ENCODE data around the gene CNOT3.
A peak's percentile ranks its signal among the peaks of the same experiment; 100 is the strongest.

CNOT3 gene

DNA sequence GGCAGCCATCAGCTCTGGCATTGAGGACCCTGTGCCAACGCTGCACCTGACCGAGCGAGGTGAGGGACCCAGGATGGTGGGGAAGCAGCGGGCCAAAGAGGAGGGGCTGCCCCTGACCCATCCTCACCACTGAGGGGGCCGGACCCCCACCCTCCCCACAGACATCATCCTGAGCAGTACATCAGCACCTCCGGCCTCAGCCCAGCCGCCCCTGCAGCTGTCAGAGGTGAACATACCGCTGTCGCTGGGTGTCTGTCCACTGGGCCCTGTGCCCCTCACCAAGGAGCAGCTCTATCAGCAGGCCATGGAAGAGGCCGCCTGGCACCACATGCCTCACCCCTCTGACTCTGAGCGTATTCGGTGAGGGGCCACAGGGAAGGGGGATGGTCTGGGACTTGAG is 14.7 kb downstream of the CNOT3 start (continued):
- TF ChIP-seq, protein P1, sequence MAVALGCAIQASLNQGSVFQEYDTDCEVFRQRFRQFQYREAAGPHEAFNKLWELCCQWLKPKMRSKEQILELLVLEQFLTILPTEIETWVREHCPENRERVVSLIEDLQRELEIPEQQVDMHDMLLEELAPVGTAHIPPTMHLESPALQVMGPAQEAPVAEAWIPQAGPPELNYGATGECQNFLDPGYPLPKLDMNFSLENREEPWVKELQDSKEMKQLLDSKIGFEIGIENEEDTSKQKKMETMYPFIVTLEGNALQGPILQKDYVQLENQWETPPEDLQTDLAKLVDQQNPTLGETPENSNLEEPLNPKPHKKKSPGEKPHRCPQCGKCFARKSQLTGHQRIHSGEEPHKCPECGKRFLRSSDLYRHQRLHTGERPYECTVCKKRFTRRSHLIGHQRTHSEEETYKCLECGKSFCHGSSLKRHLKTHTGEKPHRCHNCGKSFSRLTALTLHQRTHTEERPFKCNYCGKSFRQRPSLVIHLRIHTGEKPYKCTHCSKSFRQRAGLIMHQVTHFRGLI (tag by site-specific recombination; IDR thresholded peaks at IDR 0.05), result no peak
- TF ChIP-seq ZBTB21 (tag by site-specific recombination; IDR thresholded peaks at IDR 0.05) (no peak), ZNF121 (tag by site-specific recombination; IDR thresholded peaks at IDR 0.05) (no peak), ZNF214 (tag by site-specific recombination; IDR thresholded peaks at IDR 0.05; ENCODE audit: borderline replicate concordance) (no peak), GLI2 (tag by site-specific recombination; IDR thresholded peaks at IDR 0.05; ENCODE audit: borderline replicate concordance, low read depth) (no peak)

DNA sequence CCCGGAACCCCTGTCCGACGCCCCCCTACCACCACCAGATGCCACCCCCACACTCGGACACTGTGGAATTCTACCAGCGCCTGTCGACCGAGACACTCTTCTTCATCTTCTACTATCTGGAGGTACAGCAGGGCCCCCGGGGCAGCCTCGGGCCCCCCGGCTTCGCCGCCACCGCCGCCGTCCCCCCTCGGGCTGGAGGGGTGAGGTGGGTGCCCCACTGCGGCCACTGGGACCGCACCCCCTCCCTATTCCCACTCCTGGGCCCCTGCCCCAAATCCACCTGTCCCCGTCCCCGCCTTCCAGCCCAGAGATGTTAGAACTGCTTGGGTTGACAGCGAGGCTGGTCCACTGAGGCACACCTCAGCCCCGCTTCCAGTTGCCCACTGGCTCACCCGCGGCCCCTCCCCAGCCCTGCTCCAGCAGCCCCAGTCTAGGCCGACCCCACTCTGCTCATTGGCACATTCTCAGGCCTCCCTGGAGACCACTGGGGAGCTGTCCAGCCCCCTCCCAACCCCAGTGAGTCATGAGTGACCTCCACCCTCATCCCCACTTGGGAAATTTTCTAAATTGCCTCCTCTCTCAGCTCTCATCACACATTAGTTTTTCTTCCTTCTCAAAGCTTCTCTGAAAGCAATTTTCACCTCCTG is 15.4 kb downstream of the CNOT3 start:
- Histone ChIP-seq H3K9me3 (ENCODE audit: control insufficient read depth, insufficient read depth, low read depth, low read length) (no peaks in the 10 kb centered on the region), H3K36me3 (ENCODE audit: control insufficient read depth in 2 of 2, insufficient read depth in 1 of 2, low read length in 2 of 2) (peaks cover 52 to 95% of the 10 kb centered on the region in 2 experiments), H3K4me1 (ENCODE audit: control insufficient read depth, insufficient read depth, low read length) (no peaks in the 10 kb centered on the region), H3K27ac (ENCODE audit: extremely low read depth, low read depth, low read length) (no peak overlapping the region), H3K4me3 (ENCODE audit: low read depth, low read length) (no peak overlapping the region)
- TF ChIP-seq, protein P2, sequence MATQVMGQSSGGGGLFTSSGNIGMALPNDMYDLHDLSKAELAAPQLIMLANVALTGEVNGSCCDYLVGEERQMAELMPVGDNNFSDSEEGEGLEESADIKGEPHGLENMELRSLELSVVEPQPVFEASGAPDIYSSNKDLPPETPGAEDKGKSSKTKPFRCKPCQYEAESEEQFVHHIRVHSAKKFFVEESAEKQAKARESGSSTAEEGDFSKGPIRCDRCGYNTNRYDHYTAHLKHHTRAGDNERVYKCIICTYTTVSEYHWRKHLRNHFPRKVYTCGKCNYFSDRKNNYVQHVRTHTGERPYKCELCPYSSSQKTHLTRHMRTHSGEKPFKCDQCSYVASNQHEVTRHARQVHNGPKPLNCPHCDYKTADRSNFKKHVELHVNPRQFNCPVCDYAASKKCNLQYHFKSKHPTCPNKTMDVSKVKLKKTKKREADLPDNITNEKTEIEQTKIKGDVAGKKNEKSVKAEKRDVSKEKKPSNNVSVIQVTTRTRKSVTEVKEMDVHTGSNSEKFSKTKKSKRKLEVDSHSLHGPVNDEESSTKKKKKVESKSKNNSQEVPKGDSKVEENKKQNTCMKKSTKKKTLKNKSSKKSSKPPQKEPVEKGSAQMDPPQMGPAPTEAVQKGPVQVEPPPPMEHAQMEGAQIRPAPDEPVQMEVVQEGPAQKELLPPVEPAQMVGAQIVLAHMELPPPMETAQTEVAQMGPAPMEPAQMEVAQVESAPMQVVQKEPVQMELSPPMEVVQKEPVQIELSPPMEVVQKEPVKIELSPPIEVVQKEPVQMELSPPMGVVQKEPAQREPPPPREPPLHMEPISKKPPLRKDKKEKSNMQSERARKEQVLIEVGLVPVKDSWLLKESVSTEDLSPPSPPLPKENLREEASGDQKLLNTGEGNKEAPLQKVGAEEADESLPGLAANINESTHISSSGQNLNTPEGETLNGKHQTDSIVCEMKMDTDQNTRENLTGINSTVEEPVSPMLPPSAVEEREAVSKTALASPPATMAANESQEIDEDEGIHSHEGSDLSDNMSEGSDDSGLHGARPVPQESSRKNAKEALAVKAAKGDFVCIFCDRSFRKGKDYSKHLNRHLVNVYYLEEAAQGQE (tag by site-specific recombination; IDR thresholded peaks at IDR 0.05), result peak; percentile 70
- TF ChIP-seq, protein P3, sequence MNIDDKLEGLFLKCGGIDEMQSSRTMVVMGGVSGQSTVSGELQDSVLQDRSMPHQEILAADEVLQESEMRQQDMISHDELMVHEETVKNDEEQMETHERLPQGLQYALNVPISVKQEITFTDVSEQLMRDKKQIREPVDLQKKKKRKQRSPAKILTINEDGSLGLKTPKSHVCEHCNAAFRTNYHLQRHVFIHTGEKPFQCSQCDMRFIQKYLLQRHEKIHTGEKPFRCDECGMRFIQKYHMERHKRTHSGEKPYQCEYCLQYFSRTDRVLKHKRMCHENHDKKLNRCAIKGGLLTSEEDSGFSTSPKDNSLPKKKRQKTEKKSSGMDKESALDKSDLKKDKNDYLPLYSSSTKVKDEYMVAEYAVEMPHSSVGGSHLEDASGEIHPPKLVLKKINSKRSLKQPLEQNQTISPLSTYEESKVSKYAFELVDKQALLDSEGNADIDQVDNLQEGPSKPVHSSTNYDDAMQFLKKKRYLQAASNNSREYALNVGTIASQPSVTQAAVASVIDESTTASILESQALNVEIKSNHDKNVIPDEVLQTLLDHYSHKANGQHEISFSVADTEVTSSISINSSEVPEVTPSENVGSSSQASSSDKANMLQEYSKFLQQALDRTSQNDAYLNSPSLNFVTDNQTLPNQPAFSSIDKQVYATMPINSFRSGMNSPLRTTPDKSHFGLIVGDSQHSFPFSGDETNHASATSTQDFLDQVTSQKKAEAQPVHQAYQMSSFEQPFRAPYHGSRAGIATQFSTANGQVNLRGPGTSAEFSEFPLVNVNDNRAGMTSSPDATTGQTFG (tag by site-specific recombination; IDR thresholded peaks at IDR 0.05; ENCODE audit: borderline replicate concordance), result no peak
- 0 out of 2 replicates have a peak, but pooled peaks have one; percentile 11 for TF ChIP-seq GLIS1 (tag by site-specific recombination; IDR thresholded peaks at IDR 0.05)
- ChIA-PET POLR2A (interaction anchor here (8.0 kb wide), 1 partner anchor 15 kb away, joined by 87 read pairs; the partner anchor contains the start of gene CNOT3), CTCF (no interaction called here)

DNA sequence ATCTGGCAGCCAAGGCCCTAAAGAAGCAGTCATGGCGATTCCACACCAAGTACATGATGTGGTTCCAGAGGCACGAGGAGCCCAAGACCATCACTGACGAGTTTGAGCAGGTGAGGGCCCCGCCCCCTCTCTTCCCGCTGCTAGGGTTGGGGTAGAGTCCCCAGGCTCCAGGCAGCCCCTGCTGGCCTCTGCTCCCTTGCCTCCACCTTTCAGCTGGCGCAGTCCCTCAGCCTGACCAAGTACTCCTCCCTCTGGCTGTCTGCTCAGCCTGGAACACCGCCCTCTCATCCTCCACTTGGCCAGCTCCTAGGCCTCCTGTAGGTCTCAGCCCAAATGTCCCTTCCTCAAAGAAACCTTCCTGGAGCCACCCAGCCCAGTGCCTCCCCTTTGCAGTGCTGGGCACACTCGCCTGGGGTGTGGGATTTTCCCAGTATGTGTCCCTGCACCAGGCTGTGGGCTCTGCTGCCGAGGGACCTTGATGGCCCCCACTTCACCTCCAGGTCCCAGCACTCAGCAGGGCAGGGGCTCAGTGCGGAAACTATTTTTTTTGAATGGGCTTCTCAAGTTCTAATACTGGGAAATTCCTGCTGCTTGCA is 16.3 kb downstream of the CNOT3 start:
- Histone ChIP-seq H3K4me1 (ENCODE audit: control insufficient read depth, insufficient read depth, low read length) (peaks cover 4% of the 10 kb centered on the region; the same call in 1 of the 2 replicates), H3K9me3 (ENCODE audit: control insufficient read depth, insufficient read depth, low read depth, low read length) (no peaks in the 10 kb centered on the region), H3K4me3 (ENCODE audit: low read depth, low read length) (no peak overlapping the region), H3K36me3 (ENCODE audit: control insufficient read depth in 2 of 2, insufficient read depth in 1 of 2, low read length in 2 of 2) (peaks cover 51 to 89% of the 10 kb centered on the region in 2 experiments), H3K27ac (ENCODE audit: extremely low read depth, low read depth, low read length) (peak overlapping the region; percentile 2; the same call in 1 of the 2 replicates)
- ChIA-PET CTCF (interaction anchor here (0.7 kb wide), 1 partner anchor 11 kb away, joined by 3 read pairs; no protein-coding TSS in a partner anchor), POLR2A (interaction anchor here (8.0 kb wide), 1 partner anchor 16 kb away, joined by 87 read pairs; the partner anchor contains the start of gene CNOT3)
- 0 out of 2 replicates have a peak, but pooled peaks have one; percentile 17 for TF ChIP-seq ZBTB17 (tag by site-specific recombination; IDR thresholded peaks at IDR 0.05)
- TF ChIP-seq, protein P4, sequence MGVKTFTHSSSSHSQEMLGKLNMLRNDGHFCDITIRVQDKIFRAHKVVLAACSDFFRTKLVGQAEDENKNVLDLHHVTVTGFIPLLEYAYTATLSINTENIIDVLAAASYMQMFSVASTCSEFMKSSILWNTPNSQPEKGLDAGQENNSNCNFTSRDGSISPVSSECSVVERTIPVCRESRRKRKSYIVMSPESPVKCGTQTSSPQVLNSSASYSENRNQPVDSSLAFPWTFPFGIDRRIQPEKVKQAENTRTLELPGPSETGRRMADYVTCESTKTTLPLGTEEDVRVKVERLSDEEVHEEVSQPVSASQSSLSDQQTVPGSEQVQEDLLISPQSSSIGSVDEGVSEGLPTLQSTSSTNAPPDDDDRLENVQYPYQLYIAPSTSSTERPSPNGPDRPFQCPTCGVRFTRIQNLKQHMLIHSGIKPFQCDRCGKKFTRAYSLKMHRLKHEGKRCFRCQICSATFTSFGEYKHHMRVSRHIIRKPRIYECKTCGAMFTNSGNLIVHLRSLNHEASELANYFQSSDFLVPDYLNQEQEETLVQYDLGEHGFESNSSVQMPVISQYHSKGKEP (tag by site-specific recombination; IDR thresholded peaks at IDR 0.05), result no peak
